Measurements from ENCODE around the gene ELOA. TPM values are rescaled to one million over a fixed set of nuclear protein-coding genes. Genes with fewer than 3 reads are reported as not detected.

ELOA gene
- total and polyA plus RNA-seq, 9 of the 15 experiments (the other 6 are each of a cell fraction or from before 2014, with no cell fraction given): 31.9 to 98.6 (median 61.3) TPM

- peaks cover 60% of the 10 kb centered on the region for H3K36me3 ChIP-seq (ENCODE audit: control insufficient read depth, insufficient read depth, low read length)
- FAIRE-seq (no peak), ATAC-seq (peak; percentile 92), DNase-seq (ENCODE audit: extremely low read depth in 1 of 4, low spot score in 3 of 4) (peak; percentile 85 to 98 (median 90))
- H3K9me1 ChIP-seq (ENCODE audit: control insufficient read depth, insufficient read depth, low read length): no peaks in the 10 kb centered on the region
- H3K9me3 ChIP-seq (replicated peaks; ENCODE audit: control insufficient read depth, insufficient read depth, low read depth, low read length): no peaks in the 10 kb centered on the region
- no peaks in the 10 kb centered on the region for H3K27me3 ChIP-seq (ENCODE audit: control insufficient read depth in 2 of 2, insufficient read depth in 2 of 2, low read length in 2 of 2)
- H3K9ac ChIP-seq (ENCODE audit: insufficient read depth in 1 of 2, low read depth in 2 of 2, low read length in 2 of 2): peak within 1 kb of the TSS; percentile 72 to 92
- intact Hi-C loops (cut with micrococcal nuclease): no loop called here
- H2AFZ ChIP-seq (ENCODE audit: low read depth, low read length): peak within 1 kb of the TSS; percentile 82
- H3K4me2 ChIP-seq (ENCODE audit: insufficient read depth, low read length): peak within 1 kb of the TSS; percentile 98
- CTCF ChIA-PET (ENCODE audit: low intra/inter-chr PET ratio): no interaction called here
- H3K4me3 ChIP-seq: peak within 1 kb of the TSS; percentile 58
- H3K27ac ChIP-seq (ENCODE audit: extremely low read depth, low read depth, low read length): peak within 1 kb of the TSS; percentile 90
- H3K4me1 ChIP-seq (replicated peaks in 1 of 2; ENCODE audit: control insufficient read depth in 2 of 2, insufficient read depth in 2 of 2, low read length in 2 of 2): peaks cover 31 to 49% of the 10 kb centered on the region in 2 experiments
- in situ Hi-C loops (cut with MboI): no loop called here
- POLR2A ChIA-PET: interaction anchor here (0.6 to 10.2 kb wide), 11 partner anchors 10 to 1770 kb away, joined by 3 to 197 read pairs (median 6); partner anchors contain the start of genes GALE, PITHD1 and RPL11
- BruUV-seq (replicated peaks): TSS peak; percentile 72
- peaks cover 3% of the 10 kb centered on the region; the same call in 1 of the 2 replicates for H4K20me1 ChIP-seq (replicated peaks; ENCODE audit: control insufficient read depth, insufficient read depth, low read length)
- H3K79me2 ChIP-seq (ENCODE audit: control insufficient read depth, insufficient read depth, low read length): peaks cover 30% of the 10 kb centered on the region
- WGBS (ENCODE audit: insufficient coverage, low coverage, missing lambda C conversion rate): under 1% methylated on average over 42 of the region's 47 CpGs
- TF ChIP-seq RFX7 (CRISPR knock-in tag; IDR thresholded peaks at IDR 0.05) (no peak), ARID2 (IDR thresholded peaks at IDR 0.05) (no peak), ZNF324 (CRISPR knock-in tag; IDR thresholded peaks at IDR 0.05) (no peak), MIER1 (IDR thresholded peaks at IDR 0.05; ENCODE audit: low read depth) (no peak), NR1H2 (CRISPR knock-in tag; IDR thresholded peaks at IDR 0.05) (peak; percentile 83), PRDM10 (IDR thresholded peaks at IDR 0.05; ENCODE audit: partially characterized antibody) (peak; percentile 29), ZFP36 (IDR thresholded peaks at IDR 0.05; ENCODE audit: low read depth, low read length, partially characterized antibody) (no peak), GATA2 (CRISPR knock-in tag; IDR thresholded peaks at IDR 0.05) (no peak)
- TF ChIP-seq, protein P1, sequence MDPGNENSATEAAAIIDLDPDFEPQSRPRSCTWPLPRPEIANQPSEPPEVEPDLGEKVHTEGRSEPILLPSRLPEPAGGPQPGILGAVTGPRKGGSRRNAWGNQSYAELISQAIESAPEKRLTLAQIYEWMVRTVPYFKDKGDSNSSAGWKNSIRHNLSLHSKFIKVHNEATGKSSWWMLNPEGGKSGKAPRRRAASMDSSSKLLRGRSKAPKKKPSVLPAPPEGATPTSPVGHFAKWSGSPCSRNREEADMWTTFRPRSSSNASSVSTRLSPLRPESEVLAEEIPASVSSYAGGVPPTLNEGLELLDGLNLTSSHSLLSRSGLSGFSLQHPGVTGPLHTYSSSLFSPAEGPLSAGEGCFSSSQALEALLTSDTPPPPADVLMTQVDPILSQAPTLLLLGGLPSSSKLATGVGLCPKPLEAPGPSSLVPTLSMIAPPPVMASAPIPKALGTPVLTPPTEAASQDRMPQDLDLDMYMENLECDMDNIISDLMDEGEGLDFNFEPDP (CRISPR knock-in tag; IDR thresholded peaks at IDR 0.05): no peak; the same call in 1 of the 2 replicates
- TF ChIP-seq, protein P2, sequence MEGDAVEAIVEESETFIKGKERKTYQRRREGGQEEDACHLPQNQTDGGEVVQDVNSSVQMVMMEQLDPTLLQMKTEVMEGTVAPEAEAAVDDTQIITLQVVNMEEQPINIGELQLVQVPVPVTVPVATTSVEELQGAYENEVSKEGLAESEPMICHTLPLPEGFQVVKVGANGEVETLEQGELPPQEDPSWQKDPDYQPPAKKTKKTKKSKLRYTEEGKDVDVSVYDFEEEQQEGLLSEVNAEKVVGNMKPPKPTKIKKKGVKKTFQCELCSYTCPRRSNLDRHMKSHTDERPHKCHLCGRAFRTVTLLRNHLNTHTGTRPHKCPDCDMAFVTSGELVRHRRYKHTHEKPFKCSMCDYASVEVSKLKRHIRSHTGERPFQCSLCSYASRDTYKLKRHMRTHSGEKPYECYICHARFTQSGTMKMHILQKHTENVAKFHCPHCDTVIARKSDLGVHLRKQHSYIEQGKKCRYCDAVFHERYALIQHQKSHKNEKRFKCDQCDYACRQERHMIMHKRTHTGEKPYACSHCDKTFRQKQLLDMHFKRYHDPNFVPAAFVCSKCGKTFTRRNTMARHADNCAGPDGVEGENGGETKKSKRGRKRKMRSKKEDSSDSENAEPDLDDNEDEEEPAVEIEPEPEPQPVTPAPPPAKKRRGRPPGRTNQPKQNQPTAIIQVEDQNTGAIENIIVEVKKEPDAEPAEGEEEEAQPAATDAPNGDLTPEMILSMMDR (IDR thresholded peaks at IDR 0.05 in 2 of 3, conservative IDR thresholded peaks at IDR 0.05 in 1 of 3; ENCODE audit: insufficient read depth in 2 of 3, low read depth in 1 of 3, low read length in 3 of 3): no peak
- TF ChIP-seq, protein P3, sequence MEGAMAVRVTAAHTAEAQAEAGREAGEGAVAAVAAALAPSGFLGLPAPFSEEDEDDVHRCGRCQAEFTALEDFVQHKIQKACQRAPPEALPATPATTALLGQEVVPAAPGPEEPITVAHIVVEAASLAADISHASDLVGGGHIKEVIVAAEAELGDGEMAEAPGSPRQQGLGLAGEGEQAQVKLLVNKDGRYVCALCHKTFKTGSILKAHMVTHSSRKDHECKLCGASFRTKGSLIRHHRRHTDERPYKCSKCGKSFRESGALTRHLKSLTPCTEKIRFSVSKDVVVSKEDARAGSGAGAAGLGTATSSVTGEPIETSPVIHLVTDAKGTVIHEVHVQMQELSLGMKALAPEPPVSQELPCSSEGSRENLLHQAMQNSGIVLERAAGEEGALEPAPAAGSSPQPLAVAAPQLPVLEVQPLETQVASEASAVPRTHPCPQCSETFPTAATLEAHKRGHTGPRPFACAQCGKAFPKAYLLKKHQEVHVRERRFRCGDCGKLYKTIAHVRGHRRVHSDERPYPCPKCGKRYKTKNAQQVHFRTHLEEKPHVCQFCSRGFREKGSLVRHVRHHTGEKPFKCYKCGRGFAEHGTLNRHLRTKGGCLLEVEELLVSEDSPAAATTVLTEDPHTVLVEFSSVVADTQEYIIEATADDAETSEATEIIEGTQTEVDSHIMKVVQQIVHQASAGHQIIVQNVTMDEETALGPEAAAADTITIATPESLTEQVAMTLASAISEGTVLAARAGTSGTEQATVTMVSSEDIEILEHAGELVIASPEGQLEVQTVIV (CRISPR knock-in tag; IDR thresholded peaks at IDR 0.05; ENCODE audit: borderline replicate concordance): no peak
Measured at GRCh38 chr1:23790696-23791515, 47.6 kb downstream of the ELOA start, which contains the start of gene LYPLA2. Gene LYPLA2, plus strand, starts transcription at chr1:23791145. Its CDS starts 1,538 bp downstream, at chr1:23792683.

All from K562 (cell line).